Small intestine (tissue), 16 donors: ENCODE measurements around the gene TMSB15C. TPM values are rescaled to one million over a fixed set of nuclear protein-coding genes. Genes with fewer than 3 reads are reported as not detected.
"Not testable (repeated sequence)": the region's sequence is repeated elsewhere in the genome, so short reads cannot be mapped to it uniquely, and the experiment has no call there.

Experiments
- DNase-seq, 2 donors: peaks; one replicate each; pipeline versions ENCODE4 v3.0.0 to v3.0.0-alpha.2; 2013
- FAIRE-seq: peaks from 2 replicates; lab custom pipeline; 2012; peaks lifted over from hg19 to GRCh38; lab: Jason Lieb, UNC
- H3K27ac ChIP-seq, 3 donors: one replicate each; pipeline ENCODE4 v1.5.1; 2013; ENCODE audit warnings: low read length in 2 of 3, mild to moderate bottlenecking in 2 of 3, control low read depth in 1 of 3, inconsistent platforms in 1 of 3, low read depth in 1 of 3, moderate library complexity in 1 of 3
- H3K27me3 ChIP-seq, 3 donors: one replicate each; pipeline ENCODE4 v1.6.1; 2013; ENCODE audit warnings: low read length in 3 of 3, inconsistent platforms in 1 of 3; ENCODE audit not compliant: control insufficient read depth in 3 of 3, insufficient read depth in 3 of 3
- H3K36me3 ChIP-seq, 3 donors: one replicate each; pipeline ENCODE4 v1.6.1; 2013; ENCODE audit warnings: low read length in 3 of 3, inconsistent platforms in 1 of 3, low read depth in 1 of 3, mild to moderate bottlenecking in 1 of 3, moderate library complexity in 1 of 3; ENCODE audit not compliant: control insufficient read depth in 3 of 3, insufficient read depth in 2 of 3
- H3K4me1 ChIP-seq, 3 donors: one replicate each; pipeline ENCODE4 v1.6.1; 2013; ENCODE audit warnings: low read length in 2 of 3, inconsistent platforms in 1 of 3, low read depth in 1 of 3, mild to moderate bottlenecking in 1 of 3, moderate library complexity in 1 of 3; ENCODE audit not compliant: control insufficient read depth in 3 of 3, insufficient read depth in 2 of 3
- H3K4me3 ChIP-seq, 3 donors: one replicate each; pipeline ENCODE4 v1.5.1; 2013; ENCODE audit warnings: low read length in 3 of 3, control low read depth in 1 of 3, inconsistent platforms in 1 of 3, low read depth in 1 of 3, mild to moderate bottlenecking in 1 of 3, moderate library complexity in 1 of 3
- H3K9me3 ChIP-seq, 2 donors: one replicate each; pipeline ENCODE4 v1.6.1; 2013; ENCODE audit warnings: low read depth in 1 of 2, low read length in 1 of 2; ENCODE audit not compliant: control insufficient read depth in 2 of 2, insufficient read depth in 1 of 2
- WGBS, 3 donors: extraction: QIAGEN DNeasy Blood & Tissue Kit; methylation state at CpG; one replicate each; pipeline ENCODE4 v1.1.7; 2013; 5-methylcytosine and 5-hydroxymethylcytosine counted together
- long read RNA-seq, 10 donors: transcript quantifications; one replicate each; lab custom pipeline, GENCODE V29; 2026
- polyA plus RNA-seq, 4 donors: library from polyadenylated mRNA; stranded (reverse) in 3 of 4; unstranded in 1 of 4; fragments of 200-250 nt in 3 of 4; fragments of 120-200 nt in 1 of 4; gene quantifications; one replicate each; pipeline versions ENCODE4 v1.2.1 to v1.2.3, GENCODE V29; 2013
- donor health status: healthy with polysubstance abuse.
- donor health status: control.
- donor health status: control.
- donor health status: Bipolar disorder and iron deficiency.
- donor health status: healthy.

The TMSB15C gene
- 1 to 10 TPM in 1 of 4 donors, under 1 TPM in 1, not detected in 2; 0.54 to 2.9 TPM for polyA plus RNA-seq
- long read RNA-seq, donor 1, partial matches to known transcripts = 0 of 2 reads
- long read RNA-seq, donor 1, other reads (novel, unspliced or antisense) = 0 of 2 reads
- long read RNA-seq, donor 2 = 0 reads
- long read RNA-seq, donor 3, partial matches to known transcripts = 0 of 1 reads
- long read RNA-seq, donor 3, other reads (novel, unspliced or antisense) = 0 of 1 reads
- long read RNA-seq, donor 4 = 0 reads
- long read RNA-seq, donor 5 = 0 reads
- long read RNA-seq, donor 6, partial matches to known transcripts = 0 of 1 reads
- long read RNA-seq, donor 6, other reads (novel, unspliced or antisense) = 0 of 1 reads
- long read RNA-seq, donor 7, transcript TMSB15B-207 (3 exons, 947 nt) = major isoform, 13 of 13 reads
- long read RNA-seq, donor 7, partial matches to known transcripts = 0 of 13 reads
- long read RNA-seq, donor 7, other reads (novel, unspliced or antisense) = 0 of 13 reads
- long read RNA-seq, donor 8 = 0 reads
- long read RNA-seq, donor 9 = 0 reads
- long read RNA-seq, donor 10, partial matches to known transcripts = 0 of 3 reads
- long read RNA-seq, donor 10, other reads (novel, unspliced or antisense) = 0 of 3 reads

GRCh38 chrX:104075778-104076445, at the start of gene TMSB15C:
Gene TMSB15C, minus strand, starts transcription at chrX:104076236.
- no CpG with 5 or more reads among the region's 46 CpGs for WGBS, 3 donors
- not testable (repeated sequence) for H3K9me3 ChIP-seq, H3K4me3 ChIP-seq, H3K27me3 ChIP-seq, FAIRE-seq, H3K36me3 ChIP-seq, DNase-seq, H3K4me1 ChIP-seq, H3K27ac ChIP-seq

GRCh38 chrX:104122829-104123228, 46.8 kb upstream of the TMSB15C start:
- Histone ChIP-seq H3K4me3 (no peak overlapping the region), H3K36me3 (peaks cover 0 to 4% (median 0%) of the 10 kb centered on the region in 3 donors), H3K27me3 (peaks cover 0 to 2% (median 0%) of the 10 kb centered on the region in 3 donors), H3K4me1 (no peaks in the 10 kb centered on the region), H3K9me3 (no peaks in the 10 kb centered on the region), H3K27ac (no peak overlapping the region)
- FAIRE-seq (no peak), DNase-seq (no peak)
- WGBS, 3 donors = 61 to 84% (median 62%) methylated on average over 5 of the region's 5 CpGs

GRCh38 chrX:104118765-104119164, 42.7 kb upstream of the TMSB15C start:
- Histone ChIP-seq H3K27ac (no peak overlapping the region), H3K9me3 (no peaks in the 10 kb centered on the region), H3K27me3 (no peaks in the 10 kb centered on the region), H3K4me3 (no peak overlapping the region), H3K36me3 (no peaks in the 10 kb centered on the region), H3K4me1 (no peaks in the 10 kb centered on the region)
- DNase-seq = no peak
- 63 to 100% (median 95%) methylated on average over 1 of the region's 1 CpG for WGBS, 3 donors
- FAIRE-seq = no peak

- Histone ChIP-seq H3K36me3 (no peaks in the 10 kb centered on the region), H3K9me3 (no peaks in the 10 kb centered on the region), H3K27ac (no peak overlapping the region), H3K4me3 (no peak overlapping the region), H3K4me1 (no peaks in the 10 kb centered on the region), H3K27me3 (peaks cover 0 to 2% (median 0%) of the 10 kb centered on the region in 3 donors)
- no peak for FAIRE-seq
- DNase-seq = no peak
Measured at GRCh38 chrX:104117759-104118158, 41.7 kb upstream of the TMSB15C start.

DNA sequence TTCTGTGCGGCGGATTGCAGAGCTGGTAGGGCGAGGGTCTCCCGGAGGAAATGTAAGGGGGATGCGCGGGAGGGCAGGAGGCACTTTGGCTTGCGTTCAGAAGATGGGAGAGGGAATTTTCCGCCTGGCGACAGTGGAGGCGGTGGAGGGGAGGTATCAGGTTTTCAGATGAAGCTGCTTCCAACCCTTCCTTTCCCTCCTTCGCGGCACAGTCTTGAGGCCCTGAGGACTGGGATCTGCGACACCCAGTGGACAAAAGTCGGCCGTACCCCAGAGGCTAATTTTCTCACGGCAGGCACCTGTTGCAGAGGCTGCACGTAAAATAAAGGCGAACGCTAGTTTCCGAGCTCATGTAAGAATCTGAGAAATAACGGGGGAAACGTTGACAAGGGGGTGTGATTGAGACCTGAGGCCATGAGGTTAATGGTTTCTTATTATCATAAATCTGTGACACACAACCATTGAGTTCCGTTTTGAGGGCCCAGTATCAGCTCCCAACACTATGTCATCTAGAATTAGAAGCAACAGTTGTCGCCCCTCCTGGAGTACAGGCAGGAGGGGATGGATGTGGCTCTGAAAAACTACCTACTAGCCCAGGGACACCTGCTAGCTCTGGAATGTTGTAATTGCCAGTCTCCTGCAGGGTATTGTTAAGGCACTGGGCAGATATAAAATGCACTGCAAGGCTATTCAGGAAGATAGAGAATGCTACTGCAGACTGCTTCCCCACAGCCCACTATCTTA, 37.4 kb upstream of the TMSB15C start:
- no peaks in the 10 kb centered on the region for H3K9me3 ChIP-seq
- H3K4me3 ChIP-seq = peak overlapping the region in 2 of 3 donors; percentile 50 to 51
- no peaks in the 10 kb centered on the region for H3K36me3 ChIP-seq
- FAIRE-seq = no peak
- no peaks in the 10 kb centered on the region for H3K4me1 ChIP-seq
- DNase-seq = peak; percentile 49 to 52
- H3K27me3 ChIP-seq = peaks cover 0 to 13% (median 0%) of the 10 kb centered on the region in 3 donors
- peak overlapping the region in 1 of 3 donors; percentile 38 for H3K27ac ChIP-seq
- WGBS, 3 donors = 6 to 33% (median 6%) methylated on average over 20 to 24 of the region's 24 CpGs

DNA sequence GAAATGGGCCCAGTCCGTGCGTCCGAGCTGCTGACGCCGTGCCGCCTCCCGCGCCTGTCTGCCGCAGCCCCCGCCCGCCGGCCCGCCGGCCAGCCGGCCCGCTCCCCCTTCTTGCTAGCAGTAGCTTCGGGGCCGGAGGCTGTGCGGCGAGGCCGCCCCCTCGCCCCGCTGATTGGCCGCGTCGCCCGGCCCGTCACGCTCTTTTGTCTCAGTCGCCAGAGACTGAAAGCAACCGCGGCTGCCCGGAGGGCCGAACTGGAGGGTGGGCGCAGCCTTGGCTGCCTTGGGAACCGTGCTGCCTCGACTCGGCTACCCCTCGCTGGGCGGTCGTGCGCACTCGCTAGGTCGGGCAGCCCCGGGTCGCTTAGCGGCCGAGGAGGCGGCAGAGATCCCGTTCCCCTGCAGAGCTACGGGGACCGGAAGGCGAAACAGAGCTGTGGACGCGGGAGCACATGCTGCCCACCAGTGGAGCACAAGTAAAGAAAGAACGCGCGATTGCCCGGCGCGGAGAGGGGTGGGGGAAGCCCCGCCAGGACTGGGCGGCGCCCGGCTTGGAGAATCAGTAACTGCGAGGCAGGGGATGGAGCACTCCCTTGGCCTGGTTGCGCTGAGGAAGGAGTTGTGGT, 36.4 kb upstream of the TMSB15C start, which contains the start of gene ZCCHC18:
ZCCHC18 (plus strand) TSS at position 198 of the 626 bp plus-strand sequence. CDS start 1,589 bp downstream, outside the sequence.
- no peaks in the 10 kb centered on the region for H3K4me1 ChIP-seq
- 0 to 28% (median 13%) methylated on average over 49 to 67 of the region's 67 CpGs for WGBS, 3 donors
- no peaks in the 10 kb centered on the region for H3K9me3 ChIP-seq
- no peak for FAIRE-seq
- DNase-seq = peak in 1 of 2 donors; percentile 48
- H3K36me3 ChIP-seq = no peaks in the 10 kb centered on the region
- peaks cover 0 to 13% (median 0%) of the 10 kb centered on the region in 3 donors for H3K27me3 ChIP-seq
- peak within 1 kb of the TSS; percentile 36 to 51 (median 50) for H3K4me3 ChIP-seq
- peak within 1 kb of the TSS; percentile 0 to 89 (median 68) for H3K27ac ChIP-seq

- not testable (repeated sequence) for DNase-seq, H3K4me1 ChIP-seq, FAIRE-seq, H3K36me3 ChIP-seq, H3K9me3 ChIP-seq
- Histone ChIP-seq H3K27ac (peak overlapping the region in 2 of 3 donors; percentile 53 to 81), H3K27me3 (peaks cover 0 to 13% (median 0%) of the 10 kb centered on the region in 3 donors), H3K4me3 (peak overlapping the region in 1 of 3 donors; percentile 6)
- 45 to 65% (median 63%) methylated on average over 6 of the region's 6 CpGs for WGBS, 3 donors
Measured at GRCh38 chrX:104110491-104111240, 34.6 kb upstream of the TMSB15C start.
